GM19043 (cell line): ENCODE results near the gene OR9A2.

ENCODE experiments used
- ATAC-seq: cut with Tn5 transposase; IDR thresholded peaks from one replicate; pipeline ENCODE4 v1.9.1; 2021; ENCODE audit warnings: low read depth; ENCODE audit not compliant: unreplicated experiment

Gene OR9A2, protein sequence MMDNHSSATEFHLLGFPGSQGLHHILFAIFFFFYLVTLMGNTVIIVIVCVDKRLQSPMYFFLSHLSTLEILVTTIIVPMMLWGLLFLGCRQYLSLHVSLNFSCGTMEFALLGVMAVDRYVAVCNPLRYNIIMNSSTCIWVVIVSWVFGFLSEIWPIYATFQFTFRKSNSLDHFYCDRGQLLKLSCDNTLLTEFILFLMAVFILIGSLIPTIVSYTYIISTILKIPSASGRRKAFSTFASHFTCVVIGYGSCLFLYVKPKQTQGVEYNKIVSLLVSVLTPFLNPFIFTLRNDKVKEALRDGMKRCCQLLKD

DNA sequence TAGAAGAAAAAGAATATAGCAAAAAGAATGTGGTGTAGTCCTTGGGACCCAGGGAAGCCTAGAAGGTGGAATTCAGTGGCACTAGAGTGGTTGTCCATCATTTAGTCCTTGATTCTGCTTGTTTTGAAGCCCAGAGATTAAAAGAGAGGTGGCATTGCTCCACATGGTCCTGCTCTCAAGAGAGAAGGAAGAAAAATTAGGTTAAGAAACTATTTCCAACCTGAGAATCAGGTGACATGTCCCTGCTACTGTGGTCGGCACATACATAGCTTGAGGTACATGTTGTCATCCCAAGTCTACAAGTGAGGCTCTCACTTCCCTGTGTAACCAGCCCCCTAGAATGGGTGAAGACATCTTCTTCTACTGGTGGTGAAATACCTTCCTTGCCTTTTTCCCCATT lies at the start of gene OR9A2:
Gene OR9A2, minus strand, starts transcription at position 101 of the 400 bp plus-strand sequence. Its CDS starts 0 bp downstream, at position 101.
- ATAC-seq = no peak

DNA sequence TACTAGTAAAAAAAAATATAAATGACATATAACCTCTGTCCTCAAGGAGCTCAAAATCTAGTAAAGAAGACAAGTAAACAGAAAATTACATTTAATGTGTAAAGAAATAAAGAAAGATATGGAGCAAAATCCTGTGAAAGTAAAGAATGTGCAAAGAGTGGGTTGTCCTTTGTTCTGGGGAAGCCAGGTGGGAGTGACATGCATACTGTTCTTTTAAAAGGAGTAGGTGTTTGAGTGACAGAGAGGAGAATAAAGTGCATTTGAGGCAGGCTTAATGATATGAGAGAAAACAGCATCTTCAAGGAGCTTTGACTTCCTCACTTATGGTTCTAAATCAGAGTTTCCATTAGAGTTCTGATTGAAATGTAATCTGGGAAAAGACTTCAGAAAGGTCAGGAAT lies 47.2 kb upstream of the OR9A2 start:
- no peak for ATAC-seq

DNA sequence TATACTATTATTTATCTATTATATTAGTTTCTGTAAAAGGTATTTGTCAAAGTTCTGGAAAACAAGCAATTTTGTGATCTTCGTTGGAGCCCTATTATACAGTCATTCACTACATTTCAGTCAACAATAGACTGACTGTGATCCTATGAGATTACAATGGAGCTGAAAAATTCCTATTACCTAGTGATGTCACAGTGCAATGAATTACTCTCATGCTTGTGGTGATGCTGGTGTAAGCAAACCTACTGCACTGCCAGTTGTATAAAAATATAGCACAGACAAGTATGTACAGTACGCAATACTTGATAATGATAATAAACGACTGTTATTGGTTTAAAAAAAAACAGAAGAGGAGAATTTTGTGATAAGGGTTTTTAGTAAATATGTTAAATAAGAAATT lies 46.6 kb upstream of the OR9A2 start:
- no peak for ATAC-seq

DNA sequence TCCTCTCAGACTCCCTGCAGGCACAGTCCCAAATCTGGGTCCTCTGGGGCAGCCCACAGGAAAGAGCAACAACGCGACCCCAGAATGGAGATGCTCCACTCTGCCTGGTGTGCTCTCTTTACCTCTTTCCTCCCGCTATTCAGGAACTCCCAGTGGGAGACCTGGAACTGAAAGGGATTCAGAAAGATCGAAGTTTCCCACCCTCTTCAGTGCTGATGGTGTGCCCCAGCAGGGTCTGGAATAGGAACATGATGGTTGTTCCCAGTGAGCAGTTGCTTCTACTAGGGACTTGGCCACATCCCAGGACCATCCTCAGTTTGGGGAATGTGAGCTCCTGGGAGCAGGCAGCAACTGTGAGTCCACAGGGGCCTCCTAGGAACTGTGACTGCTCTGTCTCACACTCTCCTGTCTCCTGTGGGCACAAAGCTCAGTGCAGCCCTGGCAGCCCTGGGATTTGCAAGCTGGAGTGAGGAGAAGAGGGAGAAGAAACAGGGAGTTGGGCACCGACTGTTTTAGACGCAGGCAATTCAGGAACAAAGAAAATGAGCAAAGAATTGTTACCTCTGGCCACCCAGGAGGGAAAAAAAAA lies 43.1 kb upstream of the OR9A2 start:
- ATAC-seq = no peak

DNA sequence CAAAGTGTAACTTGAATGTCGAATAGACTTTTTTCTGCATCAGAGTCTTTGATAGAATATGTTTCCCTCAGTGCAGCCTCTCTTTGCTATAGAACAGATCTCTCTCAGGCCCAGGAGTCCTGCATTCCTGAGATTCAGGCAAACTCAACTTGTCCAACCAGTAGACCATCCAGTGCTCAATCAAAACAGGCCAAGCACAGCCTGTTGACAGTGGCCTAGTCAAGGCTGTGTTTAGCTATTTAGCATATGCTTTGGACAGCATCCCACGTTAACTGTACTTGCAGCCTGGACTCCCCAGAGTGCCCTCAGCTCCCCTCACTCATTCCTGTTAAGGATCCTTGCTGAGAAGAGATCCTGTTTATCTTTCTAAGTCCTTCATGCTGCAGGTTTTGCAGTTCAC lies 41.5 kb upstream of the OR9A2 start:
- ATAC-seq = no peak

DNA sequence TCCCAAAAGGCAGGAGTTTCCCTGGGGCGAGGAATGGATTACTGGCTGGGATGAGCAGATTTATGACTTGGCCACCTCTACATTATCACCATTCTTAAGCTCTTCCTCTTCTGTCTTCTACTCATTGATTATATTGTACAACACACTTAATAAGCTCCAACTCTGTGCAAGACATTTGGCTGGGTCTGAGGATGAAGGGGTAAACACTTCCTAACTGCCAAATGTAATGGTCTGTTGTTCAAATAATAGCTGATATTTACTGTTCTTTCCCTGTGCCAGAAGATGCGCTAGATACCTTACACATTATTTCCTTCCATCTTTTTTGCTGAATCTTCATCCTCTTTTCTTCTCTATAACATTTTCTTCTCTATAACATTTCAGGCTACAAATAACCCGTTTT lies 36.8 kb upstream of the OR9A2 start:
- no peak for ATAC-seq

DNA sequence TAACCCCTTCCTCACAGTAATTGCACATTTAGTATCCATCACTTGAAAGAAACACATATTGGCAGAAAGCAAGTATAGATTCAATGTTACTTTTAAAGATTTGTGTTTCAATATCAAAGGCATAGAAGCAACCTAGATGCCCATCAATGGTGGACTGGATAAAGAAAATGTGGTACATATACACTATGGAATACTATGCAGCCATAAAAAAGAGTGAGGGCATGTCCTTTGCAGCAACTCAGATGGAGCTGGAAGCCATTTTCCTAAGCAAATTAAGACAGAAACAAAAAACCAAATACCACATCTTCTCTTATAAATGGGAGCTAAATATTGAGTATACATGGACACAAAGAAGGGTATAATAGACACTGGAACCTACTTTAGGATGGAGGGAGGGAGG lies 28.8 kb upstream of the OR9A2 start:
- ATAC-seq = no peak

DNA sequence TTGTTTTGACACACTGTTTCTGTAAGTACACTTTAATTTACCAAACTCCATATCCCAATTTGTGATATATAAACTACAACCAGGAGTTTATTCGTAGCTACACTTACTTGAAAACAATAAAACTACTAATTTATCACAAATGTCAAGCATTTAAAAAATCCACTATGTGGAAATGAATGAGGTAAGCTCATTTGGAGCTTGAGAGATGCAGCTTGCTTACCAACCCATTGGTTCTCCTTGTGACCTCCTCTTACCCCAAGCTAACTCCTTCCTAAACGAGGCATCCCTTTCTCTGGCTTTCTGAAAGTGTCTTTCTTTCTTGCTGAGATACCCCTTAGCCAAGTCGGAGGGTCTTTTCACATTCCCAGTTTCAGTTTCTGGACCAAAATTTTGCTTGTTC lies 27.7 kb upstream of the OR9A2 start:
- no peak for ATAC-seq

DNA sequence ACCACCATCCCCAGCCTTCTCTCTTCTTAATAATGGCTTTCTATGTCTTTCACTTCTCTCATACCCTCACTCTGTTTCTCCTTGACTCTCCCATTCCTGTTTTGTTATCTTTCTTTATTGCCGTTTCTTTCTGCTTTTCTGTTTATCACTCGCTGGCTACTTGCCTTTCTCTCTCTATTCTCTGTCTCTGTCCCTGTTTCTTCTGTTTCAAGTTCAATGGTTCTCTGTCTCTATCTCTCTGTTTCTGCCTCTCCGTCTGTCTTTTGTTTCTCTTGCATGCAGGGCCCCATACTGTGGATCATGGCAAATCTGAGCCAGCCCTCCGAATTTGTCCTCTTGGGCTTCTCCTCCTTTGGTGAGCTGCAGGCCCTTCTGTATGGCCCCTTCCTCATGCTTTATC lies 25.1 kb upstream of the OR9A2 start, which contains the start of gene OR6V1:
Gene OR6V1, plus strand, starts transcription at position 301 of the 400 bp plus-strand sequence. Its CDS starts 0 bp downstream, at position 301.
- ATAC-seq = no peak

DNA sequence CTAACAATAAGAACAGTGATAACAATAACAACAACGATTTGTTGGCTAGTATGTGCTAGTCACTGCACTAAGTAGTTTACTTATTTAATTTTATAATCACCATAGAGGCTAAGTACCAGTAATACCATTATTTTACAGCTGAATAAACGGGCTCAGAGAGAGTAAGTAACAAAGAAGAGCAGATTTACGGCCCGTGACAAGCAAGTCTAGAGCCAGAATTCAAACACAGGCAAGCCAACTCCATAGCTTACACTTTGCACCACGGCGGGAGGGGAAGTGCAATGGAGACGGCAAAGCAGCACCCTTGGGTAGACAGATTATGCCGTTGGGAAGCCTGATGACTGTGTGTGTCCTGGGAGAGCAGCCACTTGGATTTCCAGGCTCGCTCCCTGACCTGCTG lies 24.0 kb upstream of the OR9A2 start:
- ATAC-seq = no peak

DNA sequence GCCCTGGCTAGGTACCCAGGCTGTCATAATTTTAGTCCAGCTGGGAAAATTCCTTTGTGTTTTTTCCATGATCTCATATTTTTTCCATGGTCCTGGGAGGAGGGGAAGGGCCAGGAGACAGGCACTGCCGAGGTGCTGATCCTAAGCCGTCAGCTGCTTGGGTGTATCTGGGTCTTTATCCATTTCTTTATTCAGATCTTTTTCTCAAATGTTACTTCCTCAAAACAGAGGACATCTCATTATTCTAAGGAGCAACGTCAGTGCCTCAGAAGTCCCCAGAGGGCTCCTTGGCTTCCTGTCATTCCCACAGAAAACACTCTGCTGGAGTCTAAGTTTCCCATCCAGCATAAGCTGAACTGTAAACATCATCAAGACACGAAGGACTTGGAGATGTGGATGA lies 22.4 kb upstream of the OR9A2 start:
- ATAC-seq = no peak

DNA sequence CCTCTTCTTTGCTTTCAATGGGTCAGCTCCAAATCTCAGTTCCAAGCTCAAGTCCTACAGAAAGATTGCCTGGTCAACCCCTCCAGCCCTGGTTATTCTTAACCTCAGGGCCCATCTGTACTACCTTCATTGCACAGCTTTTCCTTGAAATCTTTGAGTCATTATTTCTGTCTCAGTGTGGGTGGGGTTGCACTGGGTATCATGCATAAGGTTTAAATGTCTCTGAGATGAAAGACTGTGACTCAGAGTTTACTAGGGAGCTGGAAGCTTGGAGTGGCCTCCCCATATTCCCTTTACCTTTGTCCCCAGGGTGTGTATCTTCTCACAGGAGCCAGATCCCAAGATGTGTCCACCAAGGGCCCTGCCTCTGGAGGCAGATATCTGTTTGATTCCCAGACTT lies 21.9 kb upstream of the OR9A2 start:
- ATAC-seq = no peak

DNA sequence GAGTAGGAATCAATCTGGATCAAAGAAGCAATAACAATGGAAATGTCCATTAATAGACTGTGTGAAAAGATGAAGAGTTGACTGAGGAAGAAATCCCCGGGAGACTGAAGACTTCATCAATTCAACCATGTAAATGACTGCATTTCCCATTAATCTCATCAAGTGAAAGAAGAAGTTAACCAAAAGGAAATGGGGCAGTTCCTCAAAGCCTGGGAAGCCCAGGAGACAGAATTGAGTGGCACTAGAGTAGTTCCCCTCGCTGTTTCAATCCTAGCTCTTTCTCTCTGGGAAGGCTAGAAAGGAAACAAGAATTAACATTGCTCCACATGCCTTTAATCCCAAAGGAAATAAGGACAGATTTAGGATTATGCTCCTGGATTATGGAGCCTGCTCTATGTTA lies 20.4 kb upstream of the OR9A2 start:
- no peak for ATAC-seq

DNA sequence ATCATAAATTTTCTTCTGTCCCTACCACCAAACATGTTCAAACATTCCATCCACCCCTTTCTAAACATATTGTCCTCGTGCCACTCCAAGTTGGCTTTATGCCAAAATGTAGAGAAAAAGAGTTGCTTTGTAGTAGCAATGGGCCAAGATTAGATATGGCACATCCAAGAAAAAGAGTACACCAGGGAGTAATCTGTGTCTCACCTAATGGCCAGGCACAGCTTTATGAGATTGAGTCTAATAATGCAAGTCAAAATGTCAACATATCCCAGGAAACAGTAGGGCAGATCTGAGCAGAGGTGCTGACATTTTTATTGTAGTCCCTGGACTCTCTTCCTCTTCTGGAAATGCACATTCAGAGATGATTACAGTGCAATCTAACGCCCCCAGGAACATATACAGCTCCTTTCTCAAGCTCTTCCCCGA lies 19.5 kb upstream of the OR9A2 start:
- ATAC-seq = no peak

DNA sequence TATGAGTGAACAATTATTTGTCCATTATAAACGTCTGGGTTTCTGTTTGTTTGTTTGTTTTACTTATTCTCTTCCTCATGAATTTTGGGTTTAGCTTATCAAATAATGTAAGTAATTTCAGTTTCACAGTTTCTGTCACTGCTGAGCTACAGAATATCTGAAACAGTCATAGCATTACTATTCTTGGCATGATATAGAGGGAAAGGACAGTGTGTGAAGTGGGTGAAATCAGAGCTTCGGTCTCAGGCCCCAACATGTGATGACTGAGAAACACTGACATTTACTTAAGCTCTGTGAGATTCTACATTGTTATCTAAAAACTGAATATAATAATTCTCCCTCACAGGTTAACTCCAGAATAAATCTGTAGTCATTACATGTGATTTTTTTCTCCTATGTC lies 16.5 kb upstream of the OR9A2 start:
- ATAC-seq = no peak

DNA sequence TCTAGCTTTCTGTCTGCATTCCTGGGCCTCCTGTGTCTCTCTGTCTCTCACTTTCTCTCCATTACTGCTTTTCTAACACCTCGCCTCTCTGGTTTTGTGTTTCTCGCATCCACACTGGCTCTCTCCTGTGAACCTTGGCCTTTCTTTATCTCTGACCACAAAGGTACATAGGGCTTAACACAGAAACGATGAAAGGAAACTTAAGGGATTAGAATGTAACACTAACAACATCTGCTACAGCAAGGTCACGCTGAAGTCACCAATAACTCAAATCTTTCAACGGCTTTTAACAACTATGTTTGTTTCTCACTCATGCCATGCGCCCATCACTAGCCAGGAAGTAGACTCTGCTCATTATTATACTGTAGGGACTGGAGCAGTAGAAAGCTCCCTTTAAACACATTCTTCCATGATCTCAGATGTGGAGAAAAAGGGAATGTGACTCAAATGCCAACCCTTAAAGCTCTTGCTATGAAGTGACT lies 15.9 kb upstream of the OR9A2 start:
- ATAC-seq = no peak

DNA sequence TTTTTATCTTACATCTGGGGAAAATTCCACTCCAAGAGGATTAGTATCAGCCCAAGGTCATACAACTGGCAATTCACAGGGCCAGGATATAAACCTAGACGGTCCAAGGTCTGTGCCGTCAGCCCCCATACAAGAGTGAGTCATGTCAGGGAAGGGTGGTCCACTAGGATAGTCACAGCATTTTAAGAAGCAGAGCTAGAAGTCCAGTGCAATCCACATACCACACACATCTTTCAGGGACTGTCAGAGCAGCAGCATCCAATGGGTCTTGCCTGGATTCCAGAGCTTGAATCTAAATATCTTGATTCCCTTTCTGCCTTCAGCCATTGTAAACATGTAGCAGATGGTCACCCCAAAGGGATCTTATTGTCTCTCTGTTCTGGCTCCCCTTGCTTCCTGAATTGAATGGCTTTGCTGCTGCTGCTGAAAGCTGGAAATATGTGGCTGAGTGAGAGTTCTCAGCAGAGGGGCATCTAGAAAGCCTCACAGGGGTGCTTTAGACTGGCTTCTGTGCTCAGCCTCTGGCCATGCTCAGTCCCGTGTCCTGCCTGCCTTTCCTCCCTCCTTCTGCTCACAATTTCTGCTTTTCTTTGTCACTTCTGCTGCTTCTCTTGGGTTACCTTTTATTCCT lies 15.3 kb upstream of the OR9A2 start:
- no peak for ATAC-seq

DNA sequence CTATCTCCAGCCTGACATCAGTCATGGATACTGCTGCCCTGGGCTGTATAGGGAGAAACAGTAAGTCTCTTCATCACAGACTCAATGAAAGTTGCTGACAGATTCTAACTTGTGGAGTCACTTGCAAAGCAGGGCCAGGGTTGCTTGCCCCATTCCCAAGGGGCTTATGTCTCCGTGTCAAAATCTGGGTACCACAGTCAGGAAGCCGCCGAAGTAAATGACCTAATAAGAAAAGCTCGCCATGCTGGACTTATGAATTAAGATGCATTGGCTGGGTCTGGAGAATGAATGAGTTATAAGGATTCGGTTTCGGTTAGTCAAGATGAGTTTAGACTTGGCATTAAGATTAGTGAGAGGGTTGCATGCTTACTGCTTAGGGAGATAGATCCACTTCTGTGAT lies 14.4 kb upstream of the OR9A2 start:
- no peak for ATAC-seq

DNA sequence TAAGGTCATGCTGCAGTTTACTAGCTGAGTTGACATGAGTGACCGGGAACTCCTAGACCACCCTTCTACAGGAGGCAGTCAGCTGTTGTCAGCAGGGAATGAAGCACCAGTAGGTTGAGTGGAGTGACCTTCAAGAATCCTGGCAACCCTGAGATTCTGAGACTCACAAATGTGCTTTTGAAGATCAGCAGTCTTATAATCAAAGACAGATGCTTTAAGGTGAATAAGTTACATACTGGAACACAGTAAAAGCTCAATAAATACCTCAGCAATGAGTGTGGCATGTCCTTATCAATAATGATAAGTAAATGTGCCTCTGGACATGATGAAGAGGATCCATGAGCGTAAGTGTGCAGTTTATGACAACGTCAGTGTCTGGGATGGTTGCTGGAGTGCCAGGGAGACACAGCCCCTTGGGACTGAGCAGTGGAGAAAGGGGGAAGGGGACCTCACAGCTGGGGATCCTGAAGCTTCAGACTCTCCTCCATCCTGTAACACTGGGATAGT lies 13.3 kb upstream of the OR9A2 start:
- ATAC-seq = no peak

DNA sequence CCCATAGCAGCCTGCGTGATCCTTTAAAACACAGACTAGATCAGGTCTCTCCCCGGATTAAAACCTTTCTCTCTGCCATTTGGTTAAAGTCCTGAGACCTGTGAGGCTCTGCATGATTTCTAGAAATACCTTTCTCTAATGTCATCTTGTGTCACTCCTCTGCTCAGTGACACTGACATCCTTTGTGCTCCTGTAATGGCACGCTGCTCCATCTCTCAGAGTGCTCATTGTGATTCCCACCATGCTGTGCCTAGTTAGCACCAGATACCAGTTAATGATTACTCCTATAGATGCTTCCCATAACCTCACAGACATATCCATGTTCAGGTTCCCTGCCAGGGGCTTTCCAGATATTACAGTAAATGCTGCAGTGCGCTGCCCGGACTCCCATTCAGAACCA lies 11.7 kb upstream of the OR9A2 start:
- ATAC-seq = no peak

DNA sequence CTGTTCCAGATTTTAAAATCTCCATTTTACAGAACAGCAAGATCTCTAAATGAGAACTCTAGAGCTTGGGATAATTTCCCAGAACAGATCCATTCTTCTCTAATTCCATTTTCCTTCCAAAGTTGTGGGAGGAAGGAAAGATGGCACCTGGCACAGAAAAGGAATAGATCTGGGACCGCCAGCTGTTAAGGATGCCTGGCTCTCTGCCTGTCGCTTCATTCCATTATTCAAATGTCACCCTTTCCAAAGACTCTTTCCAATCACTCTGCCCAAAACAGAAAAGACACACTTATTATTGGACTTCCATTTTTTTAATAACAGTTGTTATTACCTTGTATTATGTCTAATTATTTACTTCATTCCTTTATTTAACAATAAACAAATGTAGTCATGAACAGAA lies 751 bp upstream of the OR9A2 start:
- ATAC-seq = no peak

DNA sequence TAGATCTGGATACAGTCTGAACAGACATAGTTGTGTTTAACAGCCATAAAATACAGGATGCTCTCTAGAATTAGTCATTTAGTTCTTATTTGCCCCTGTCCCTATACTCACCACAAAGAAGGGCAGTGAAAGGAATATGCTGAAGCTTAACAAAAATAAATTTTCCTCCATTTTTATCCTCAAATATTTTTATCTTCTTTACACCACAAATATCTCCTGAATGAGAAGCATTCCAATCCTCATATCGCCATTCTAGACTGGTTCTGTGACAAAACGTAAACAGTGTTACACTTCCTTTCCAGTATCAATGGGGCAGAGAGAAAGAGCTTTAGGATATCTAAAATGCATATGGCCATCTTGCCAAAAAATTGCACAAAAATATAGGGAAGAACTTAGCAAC lies 1.6 kb downstream of the OR9A2 start:
- ATAC-seq = no peak
